Measurements from ENCODE around the gene APLNR. TPM values are rescaled to one million over a fixed set of nuclear protein-coding genes. Genes with fewer than 3 reads are reported as not detected.

APLNR gene
- total RNA-seq, 1 experiment from 2014 or later, result not detected

DNA sequence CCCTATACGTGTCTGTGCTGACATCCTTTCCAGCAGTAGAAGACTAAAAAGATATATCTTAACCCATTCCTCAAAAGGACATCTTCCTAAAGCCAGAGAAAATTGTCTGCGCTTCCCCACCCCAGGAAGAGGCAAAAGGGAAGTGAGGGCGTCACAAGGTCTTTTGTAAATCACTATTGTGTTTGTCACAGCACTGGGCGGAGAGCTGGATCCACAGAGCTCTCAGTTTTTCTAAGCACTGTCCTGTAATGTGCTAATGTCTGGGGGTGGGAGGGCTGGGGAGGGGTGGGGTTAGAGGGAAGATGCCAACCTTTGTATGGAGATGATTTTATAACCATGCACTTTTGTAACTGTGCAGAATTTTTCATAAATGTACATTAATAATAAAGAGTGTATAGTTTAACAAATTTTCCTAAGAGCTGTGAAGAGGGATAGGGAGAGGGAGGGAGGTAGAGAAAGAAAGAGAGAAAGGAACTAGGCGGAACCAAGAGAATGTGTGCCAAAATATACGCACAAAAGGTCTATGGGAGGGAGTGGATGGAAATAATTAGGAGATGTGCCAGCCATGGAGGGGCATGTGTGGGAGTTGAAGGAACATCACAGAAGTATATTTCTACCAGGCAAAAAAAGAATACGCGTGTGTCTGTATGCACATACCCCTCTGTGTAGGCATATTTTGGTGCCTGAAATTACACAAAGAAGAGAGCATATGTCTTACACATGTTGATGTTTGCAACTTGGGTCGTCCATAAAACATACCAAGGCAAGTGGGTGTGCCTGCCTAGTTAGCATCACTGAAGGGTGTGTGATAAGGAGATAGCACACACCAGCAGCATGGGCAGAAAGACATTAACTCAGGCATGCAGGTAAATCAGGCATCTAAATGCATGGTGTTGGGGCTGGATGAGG is 45.5 kb downstream of the APLNR start:
- BruUV-seq (replicated peaks), result no TSS peak
- no peaks in the 10 kb centered on the region for H3K4me1 Mint-ChIP-seq (ENCODE audit: insufficient read depth, unreplicated experiment)
- no peaks in the 10 kb centered on the region for H3K9me3 Mint-ChIP-seq (ENCODE audit: unreplicated experiment)
- H3K27me3 Mint-ChIP-seq (ENCODE audit: insufficient read depth, unreplicated experiment), result no peaks in the 10 kb centered on the region
- no peak overlapping the region for H3K27ac Mint-ChIP-seq (ENCODE audit: low read depth, unreplicated experiment)
- no peaks in the 10 kb centered on the region for H3K36me3 Mint-ChIP-seq (ENCODE audit: insufficient read depth, unreplicated experiment)
- POLR2A ChIA-PET, result no interaction called here
- no peak for DNase-seq (ENCODE audit: unreplicated experiment)
- CTCF ChIA-PET, result no interaction called here
- TF ChIP-seq, protein P1, sequence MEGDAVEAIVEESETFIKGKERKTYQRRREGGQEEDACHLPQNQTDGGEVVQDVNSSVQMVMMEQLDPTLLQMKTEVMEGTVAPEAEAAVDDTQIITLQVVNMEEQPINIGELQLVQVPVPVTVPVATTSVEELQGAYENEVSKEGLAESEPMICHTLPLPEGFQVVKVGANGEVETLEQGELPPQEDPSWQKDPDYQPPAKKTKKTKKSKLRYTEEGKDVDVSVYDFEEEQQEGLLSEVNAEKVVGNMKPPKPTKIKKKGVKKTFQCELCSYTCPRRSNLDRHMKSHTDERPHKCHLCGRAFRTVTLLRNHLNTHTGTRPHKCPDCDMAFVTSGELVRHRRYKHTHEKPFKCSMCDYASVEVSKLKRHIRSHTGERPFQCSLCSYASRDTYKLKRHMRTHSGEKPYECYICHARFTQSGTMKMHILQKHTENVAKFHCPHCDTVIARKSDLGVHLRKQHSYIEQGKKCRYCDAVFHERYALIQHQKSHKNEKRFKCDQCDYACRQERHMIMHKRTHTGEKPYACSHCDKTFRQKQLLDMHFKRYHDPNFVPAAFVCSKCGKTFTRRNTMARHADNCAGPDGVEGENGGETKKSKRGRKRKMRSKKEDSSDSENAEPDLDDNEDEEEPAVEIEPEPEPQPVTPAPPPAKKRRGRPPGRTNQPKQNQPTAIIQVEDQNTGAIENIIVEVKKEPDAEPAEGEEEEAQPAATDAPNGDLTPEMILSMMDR (IDR thresholded peaks at IDR 0.05; ENCODE audit: unreplicated experiment), result no peak
- H3K4me3 Mint-ChIP-seq (ENCODE audit: unreplicated experiment), result no peak overlapping the region
- intact Hi-C loops (cut with micrococcal nuclease), result no loop called here

DNA sequence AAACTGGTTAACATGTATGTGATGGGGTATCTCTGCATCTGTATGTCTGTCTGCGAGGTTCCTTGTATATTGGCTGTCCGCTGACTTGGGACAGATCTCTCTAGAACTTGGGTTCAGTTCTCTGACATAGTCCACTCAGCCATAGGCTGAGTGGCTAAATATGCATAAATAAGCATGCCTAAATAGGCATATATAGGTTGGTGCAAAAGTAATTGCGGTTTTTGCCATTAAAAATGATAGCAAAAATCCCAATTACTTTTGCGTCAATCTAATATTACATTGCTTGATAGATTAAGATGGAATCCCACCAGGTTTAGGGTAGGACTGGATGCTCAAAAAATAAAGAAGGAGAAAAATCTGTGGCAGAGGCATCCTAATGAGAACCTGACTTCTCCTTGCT is 46.5 kb downstream of the APLNR start:
- Mint-ChIP-seq H3K4me3 (ENCODE audit: unreplicated experiment) (no peak overlapping the region), H3K9me3 (ENCODE audit: unreplicated experiment) (no peaks in the 10 kb centered on the region), H3K27me3 (ENCODE audit: insufficient read depth, unreplicated experiment) (no peaks in the 10 kb centered on the region), H3K4me1 (ENCODE audit: insufficient read depth, unreplicated experiment) (no peaks in the 10 kb centered on the region), H3K36me3 (ENCODE audit: insufficient read depth, unreplicated experiment) (no peaks in the 10 kb centered on the region), H3K27ac (ENCODE audit: low read depth, unreplicated experiment) (no peak overlapping the region)
- ChIA-PET POLR2A (no interaction called here), CTCF (no interaction called here)
- no TSS peak for BruUV-seq (replicated peaks)
- TF ChIP-seq, protein P1 (IDR thresholded peaks at IDR 0.05; ENCODE audit: unreplicated experiment), result no peak
- no peak for DNase-seq (ENCODE audit: unreplicated experiment)
- intact Hi-C loops (cut with micrococcal nuclease), result no loop called here

Other genes with a start within 250 kb of the APLNR start
- not detected in 2 replicates for gene OR5AK2, start 248.3 kb downstream of the APLNR start, total RNA-seq (2022)
- gene LRRC55, start 55.3 kb downstream of the APLNR start, total RNA-seq (2022), result not detected in 2 replicates
- 198 and 202 TPM in 2 replicates for gene TNKS1BP1, start 87.7 kb upstream of the APLNR start, total RNA-seq (2022)
- 159 and 229 TPM in 2 replicates for gene SSRP1, start 98.6 kb upstream of the APLNR start, total RNA-seq (2022)
- gene P2RX3, start 101.1 kb upstream of the APLNR start, total RNA-seq (2022), result not detected in 2 replicates
- gene PRG3, start 143.9 kb upstream of the APLNR start, total RNA-seq (2022), result not detected in 2 replicates
- gene PRG2, start 153.4 kb upstream of the APLNR start, total RNA-seq (2022), result 0.25 TPM in 1 of 2 replicates, not detected in the other
- 96.6 and 112 TPM in 2 replicates for gene SLC43A3, start 189.9 kb upstream of the APLNR start, total RNA-seq (2022)
- 2.0 and 3.2 TPM in 2 replicates for gene RTN4RL2, start 223.3 kb upstream of the APLNR start, total RNA-seq (2022)